SK-N-SH (cell line): ENCODE results near the gene HOPX.

ENCODE experiments used
- CTCF ChIP-seq: fragments of 200-600 bp; sonication (generic); IDR thresholded peaks from 2 replicates; pipeline ENCODE4 v1.6.1; 2017; ENCODE audit warnings: antibody characterized with exemption, mild to moderate bottlenecking, moderate library complexity
- ELF1 ChIP-seq: IDR thresholded peaks from 2 replicates; pipeline ENCODE4 v1.4.0; 2012
- EP300 ChIP-seq, 2 experiments: IDR thresholded peaks; 2 replicates each; pipeline versions ENCODE4 v1.4.0 to v1.6.1; 2012; ENCODE audit warnings: borderline replicate concordance in 1 of 2, low read depth in 1 of 2, low read length in 1 of 2
- EZH2phosphoT487 ChIP-seq: fragments of 200-600 bp; sonication (generic); IDR thresholded peaks from 2 replicates; pipeline ENCODE4 v1.6.1; 2017; ENCODE audit warnings: low read depth, mixed run types, mild to moderate bottlenecking, antibody characterized with exemption, moderate library complexity, borderline replicate concordance
- IRF3 ChIP-seq: fragments of 150-350 bp; IDR thresholded peaks from 2 replicates; pipeline ENCODE4 v1.6.1; 2016; ENCODE audit warnings: mild to moderate bottlenecking, low read depth, low read length
- POLR2AphosphoS5 ChIP-seq: IDR thresholded peaks from 2 replicates; pipeline ENCODE4 v1.6.1; 2012; ENCODE audit warnings: low read depth, low read length
- RCOR1 ChIP-seq: fragments of 150-350 bp; IDR thresholded peaks from 2 replicates; pipeline ENCODE4 v1.6.1; 2017; ENCODE audit warnings: antibody characterized with exemption, low read length
- SIN3A ChIP-seq: IDR thresholded peaks from 2 replicates; pipeline ENCODE4 v1.6.1; 2012; ENCODE audit warnings: low read depth, mild to moderate bottlenecking, low read length, moderate library complexity, borderline replicate concordance
- SMC3 ChIP-seq: IDR thresholded peaks from 2 replicates; pipeline ENCODE4 v1.6.1; 2012; ENCODE audit warnings: low read depth, low read length, improper control_type of control experiment
- TAF1 ChIP-seq: IDR thresholded peaks from 2 replicates; pipeline ENCODE4 v1.6.1; 2012; ENCODE audit warnings: low read depth, mild to moderate bottlenecking, low read length, moderate library complexity, borderline replicate concordance
- YY1 ChIP-seq: IDR thresholded peaks from 2 replicates; pipeline ENCODE4 v1.4.0; 2012; ENCODE audit warnings: low read depth, mild to moderate bottlenecking
- ZBTB33 ChIP-seq: IDR thresholded peaks from 2 replicates; pipeline ENCODE4 v1.4.0; 2012; ENCODE audit warnings: low read depth, borderline replicate concordance
- TF ChIP-seq, protein P1 (sequence below): IDR thresholded peaks from 2 replicates; pipeline ENCODE4 v1.6.1; 2012; ENCODE audit warnings: mild to moderate bottlenecking, low read depth, low read length, moderate library complexity

GRCh38 chr4:56684320-56685050 lies 3.4 kb upstream of the HOPX start:
- TF ChIP-seq, protein P1, sequence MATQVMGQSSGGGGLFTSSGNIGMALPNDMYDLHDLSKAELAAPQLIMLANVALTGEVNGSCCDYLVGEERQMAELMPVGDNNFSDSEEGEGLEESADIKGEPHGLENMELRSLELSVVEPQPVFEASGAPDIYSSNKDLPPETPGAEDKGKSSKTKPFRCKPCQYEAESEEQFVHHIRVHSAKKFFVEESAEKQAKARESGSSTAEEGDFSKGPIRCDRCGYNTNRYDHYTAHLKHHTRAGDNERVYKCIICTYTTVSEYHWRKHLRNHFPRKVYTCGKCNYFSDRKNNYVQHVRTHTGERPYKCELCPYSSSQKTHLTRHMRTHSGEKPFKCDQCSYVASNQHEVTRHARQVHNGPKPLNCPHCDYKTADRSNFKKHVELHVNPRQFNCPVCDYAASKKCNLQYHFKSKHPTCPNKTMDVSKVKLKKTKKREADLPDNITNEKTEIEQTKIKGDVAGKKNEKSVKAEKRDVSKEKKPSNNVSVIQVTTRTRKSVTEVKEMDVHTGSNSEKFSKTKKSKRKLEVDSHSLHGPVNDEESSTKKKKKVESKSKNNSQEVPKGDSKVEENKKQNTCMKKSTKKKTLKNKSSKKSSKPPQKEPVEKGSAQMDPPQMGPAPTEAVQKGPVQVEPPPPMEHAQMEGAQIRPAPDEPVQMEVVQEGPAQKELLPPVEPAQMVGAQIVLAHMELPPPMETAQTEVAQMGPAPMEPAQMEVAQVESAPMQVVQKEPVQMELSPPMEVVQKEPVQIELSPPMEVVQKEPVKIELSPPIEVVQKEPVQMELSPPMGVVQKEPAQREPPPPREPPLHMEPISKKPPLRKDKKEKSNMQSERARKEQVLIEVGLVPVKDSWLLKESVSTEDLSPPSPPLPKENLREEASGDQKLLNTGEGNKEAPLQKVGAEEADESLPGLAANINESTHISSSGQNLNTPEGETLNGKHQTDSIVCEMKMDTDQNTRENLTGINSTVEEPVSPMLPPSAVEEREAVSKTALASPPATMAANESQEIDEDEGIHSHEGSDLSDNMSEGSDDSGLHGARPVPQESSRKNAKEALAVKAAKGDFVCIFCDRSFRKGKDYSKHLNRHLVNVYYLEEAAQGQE = no peak
- no peak for TF ChIP-seq EZH2phosphoT487
- no peak for TF ChIP-seq ZBTB33
- TF ChIP-seq CTCF = no peak
- no peak for TF ChIP-seq RCOR1
- TF ChIP-seq SIN3A = no peak
- no peak for TF ChIP-seq TAF1
- no peak for TF ChIP-seq EP300 (IDR thresholded peaks at IDR 0.05; ENCODE audit: borderline replicate concordance in 1 of 2, low read depth in 1 of 2, low read length in 1 of 2)
- TF ChIP-seq YY1 = no peak
- TF ChIP-seq ELF1 = no peak
- TF ChIP-seq IRF3 = no peak
- TF ChIP-seq SMC3 = no peak
- TF ChIP-seq POLR2AphosphoS5 = no peak
